Colon (tissue), 2 donors: ENCODE data around the gene SQOR.

Experiments used
- FAIRE-seq: peaks from 2 replicates; lab custom pipeline; 2012; peaks lifted over from hg19 to GRCh38; lab: Jason Lieb, UNC
- donor health status: control.
- donor health status: control.

The SQOR gene

GRCh38 chr15:45634432-45635190 lies at the start of gene SQOR:
TSS of gene SQOR (plus strand) at chr15:45635029. CDS start at chr15:45658924, 23,895 bp downstream.
- FAIRE-seq, result no peak

- FAIRE-seq, result no peak
Observed at GRCh38 chr15:45585069-45585791, 49.6 kb upstream of the SQOR start.

DNA sequence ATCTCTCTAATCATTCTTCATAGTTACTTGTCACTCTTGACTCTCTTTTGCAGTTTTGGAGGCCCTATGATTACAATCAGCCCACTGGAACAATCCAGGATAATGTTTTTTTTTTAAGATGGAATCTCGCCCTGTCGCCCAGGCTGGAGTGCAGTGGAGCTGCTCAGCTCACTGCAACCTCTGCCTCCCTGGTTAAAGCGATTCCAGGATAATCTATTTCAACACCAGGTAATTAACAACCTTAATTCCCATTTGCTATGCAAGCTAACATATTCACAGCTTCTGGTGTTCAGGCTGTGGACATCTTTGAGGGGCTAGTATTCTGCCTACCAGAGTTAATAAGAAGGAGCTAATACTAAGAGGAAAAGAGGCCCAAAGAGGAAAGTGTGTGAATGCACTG lies 48.7 kb upstream of the SQOR start:
- FAIRE-seq, result no peak

DNA sequence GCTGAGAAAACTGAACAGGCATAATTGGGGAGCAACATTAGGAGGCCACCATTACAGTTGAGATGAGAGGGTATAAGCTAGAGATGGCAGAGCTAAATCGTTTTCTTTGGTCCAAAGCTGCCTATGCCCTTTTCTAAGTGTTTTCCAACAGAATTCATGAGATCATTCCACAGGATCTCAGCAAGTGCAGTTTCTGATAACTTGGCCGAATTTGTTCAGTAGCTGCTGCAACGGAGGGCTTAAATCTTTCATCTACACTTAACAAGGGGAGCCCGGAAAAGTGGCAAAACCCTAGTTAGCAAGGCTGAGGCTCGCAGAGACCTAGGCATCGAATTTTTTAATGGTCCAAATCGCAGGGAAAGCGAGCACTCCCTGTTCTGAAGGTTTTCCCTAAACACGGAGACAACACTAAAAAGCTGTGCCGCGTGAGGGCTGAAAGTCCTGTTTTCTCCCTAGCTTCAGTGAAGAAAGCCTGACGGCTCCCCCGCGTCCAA lies 48.2 kb upstream of the SQOR start:
- no peak for FAIRE-seq

DNA sequence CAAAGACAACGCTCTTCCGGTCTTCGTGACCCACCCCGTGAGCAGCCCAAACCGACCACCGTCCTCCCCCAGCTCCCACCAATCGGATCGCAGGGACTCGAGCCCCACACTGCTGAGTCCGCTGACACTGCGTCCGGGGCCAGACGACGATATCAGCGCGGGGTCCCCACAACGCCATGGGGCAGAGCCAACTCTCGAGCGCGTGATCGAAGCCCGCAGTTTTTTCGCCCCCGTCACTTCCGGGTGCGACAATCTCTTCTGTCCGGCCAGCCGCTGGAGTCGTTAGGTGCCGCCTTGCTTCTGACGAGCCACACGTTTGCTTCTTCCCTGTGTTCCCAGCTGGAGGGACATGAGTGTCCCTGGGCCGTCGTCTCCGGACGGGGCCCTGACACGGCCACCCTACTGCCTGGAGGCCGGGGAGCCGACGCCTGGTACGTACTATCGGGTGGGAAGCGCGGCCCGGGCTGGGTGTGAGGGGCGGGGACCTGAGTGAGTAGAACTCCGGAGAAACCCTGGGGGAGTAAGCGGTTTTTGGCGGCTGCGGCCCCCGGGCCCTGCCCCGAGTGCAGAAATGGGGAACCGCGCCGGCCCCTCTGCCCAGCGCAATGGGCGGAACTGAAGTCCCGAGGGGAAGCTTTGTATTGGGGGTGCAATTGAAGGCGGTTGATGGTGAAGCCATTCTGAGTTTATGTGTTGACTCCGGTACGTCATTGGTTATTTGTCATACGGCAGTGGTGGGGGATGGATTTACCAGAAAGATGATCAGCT lies 47.5 kb upstream of the SQOR start, which contains the start of gene BLOC1S6:
TSS of gene BLOC1S6 (plus strand) at position 285 of the 768 bp plus-strand sequence. CDS start at position 350, 65 bp downstream.
- no peak for FAIRE-seq

DNA sequence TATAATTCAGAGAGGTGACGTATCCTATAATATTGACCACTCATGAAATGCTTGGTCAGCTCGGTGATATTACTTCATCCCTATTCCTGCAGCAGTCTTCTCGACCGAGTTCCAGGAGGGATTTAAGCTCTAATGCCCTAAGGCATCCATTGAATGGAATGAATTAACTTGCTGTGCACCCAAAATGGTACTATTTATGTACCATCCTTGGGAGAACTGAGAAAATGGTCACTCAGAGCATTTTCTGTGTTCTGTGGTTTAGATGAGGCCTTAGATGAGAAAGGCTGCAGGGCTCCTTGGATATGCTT lies 47.0 kb upstream of the SQOR start:
- FAIRE-seq, result no peak

DNA sequence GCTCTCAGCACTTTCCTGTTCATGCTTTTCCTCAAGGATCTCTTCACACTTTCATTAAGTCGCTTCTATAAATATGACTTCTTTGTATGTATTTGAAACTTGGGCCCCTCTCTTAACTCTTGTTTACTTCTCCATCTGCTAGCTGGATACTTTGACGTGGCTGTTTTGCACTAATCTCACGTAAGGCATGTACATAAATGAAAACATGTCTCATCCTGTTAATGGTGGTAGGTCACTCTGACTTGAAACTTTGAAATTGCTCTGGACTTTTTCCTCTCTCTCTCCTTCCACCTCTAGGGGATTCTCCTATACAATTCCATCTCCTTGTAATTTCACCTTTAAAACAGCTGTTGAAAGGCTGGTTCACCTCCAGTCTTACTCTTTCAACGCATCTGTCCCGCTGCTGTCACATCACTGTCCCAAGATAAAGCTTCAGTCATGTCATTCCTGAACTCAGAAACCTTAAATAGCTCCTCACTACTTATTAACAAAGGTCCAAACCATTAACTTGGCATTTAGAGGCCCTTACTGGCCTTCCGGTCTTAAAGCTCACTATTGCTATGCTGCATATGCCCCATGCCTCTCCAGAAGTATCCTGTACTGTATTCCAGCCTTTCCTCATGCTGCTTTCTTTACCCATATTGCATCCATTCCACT lies 46.5 kb upstream of the SQOR start:
- no peak for FAIRE-seq

- FAIRE-seq, result no peak
Observed at GRCh38 chr15:45589256-45589655, 45.6 kb upstream of the SQOR start.

GRCh38 chr15:45594319-45594718 lies 40.5 kb upstream of the SQOR start:
- FAIRE-seq, result no peak

GRCh38 chr15:45594835-45595530 lies 39.8 kb upstream of the SQOR start:
- FAIRE-seq, result no peak

DNA sequence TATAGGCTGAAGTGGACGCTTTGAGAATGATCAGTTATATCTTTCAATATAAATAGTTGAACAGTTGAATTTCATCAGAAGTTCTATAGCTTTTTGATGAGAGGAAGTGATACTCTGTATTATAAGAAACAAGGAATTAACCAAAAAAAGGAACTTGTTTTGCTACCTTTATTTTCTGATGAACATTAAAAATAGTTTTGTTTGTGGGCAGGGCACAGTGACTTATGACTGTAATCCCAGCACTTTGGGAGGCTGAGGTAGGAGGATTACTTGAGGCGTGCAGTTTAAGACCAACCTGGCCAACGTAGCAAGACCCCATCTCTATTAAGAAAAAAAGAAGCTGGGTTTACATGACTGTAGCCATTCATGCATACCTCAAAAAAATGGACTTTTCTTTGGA lies 30.9 kb upstream of the SQOR start:
- no peak for FAIRE-seq

DNA sequence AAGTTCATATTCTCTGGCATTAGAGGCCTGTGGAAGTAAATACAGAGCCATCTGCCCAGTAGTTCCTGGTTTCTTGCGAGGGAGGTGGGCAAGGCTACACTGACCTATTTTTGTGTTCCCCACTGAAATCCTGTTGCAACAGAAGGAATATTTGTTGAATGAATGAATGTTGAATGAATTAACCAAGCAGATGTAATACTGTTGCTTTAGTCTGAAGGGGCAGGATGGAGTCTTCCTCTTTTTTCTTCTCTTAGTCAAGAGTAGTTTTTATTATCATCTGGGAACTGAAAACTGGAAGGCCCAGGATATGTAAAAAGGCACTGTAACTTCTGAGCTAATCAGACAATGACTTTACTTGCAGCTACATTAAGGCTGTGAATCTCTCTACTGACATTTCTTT lies 30.5 kb upstream of the SQOR start:
- FAIRE-seq, result no peak

GRCh38 chr15:45606413-45606812 lies 28.4 kb upstream of the SQOR start:
- FAIRE-seq, result no peak

GRCh38 chr15:45606841-45607240 lies 28.0 kb upstream of the SQOR start:
- no peak for FAIRE-seq

GRCh38 chr15:45611305-45611704 lies 23.5 kb upstream of the SQOR start:
- no peak for FAIRE-seq

DNA sequence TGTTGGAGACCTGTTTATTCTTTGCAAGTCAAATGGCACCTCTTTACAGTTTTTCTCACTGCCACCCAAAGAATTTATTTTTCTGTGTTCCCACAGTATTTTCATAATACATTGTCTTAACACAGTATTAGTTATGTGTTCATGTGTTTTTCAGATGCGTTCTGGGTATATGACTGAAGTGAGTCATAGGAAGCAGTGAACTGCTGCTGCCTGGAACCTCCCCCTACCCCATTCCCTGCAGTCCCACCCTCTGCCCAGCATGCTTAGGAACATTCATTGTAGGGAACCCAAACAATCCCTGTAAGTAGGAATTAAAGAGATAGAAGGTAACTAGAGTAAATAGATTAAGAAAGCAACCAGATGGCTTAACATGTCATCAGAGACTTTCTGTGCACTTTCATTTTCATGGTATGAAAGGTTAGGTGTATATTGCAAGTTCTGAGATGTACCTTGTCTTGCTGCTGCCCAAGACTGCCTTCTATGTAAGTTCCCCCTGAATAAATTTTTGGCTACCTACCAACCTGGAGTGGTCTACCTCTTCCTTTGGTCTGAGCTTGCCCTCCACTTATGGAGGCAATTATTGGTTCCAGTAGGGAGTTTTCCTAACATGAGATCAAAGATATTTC lies 21.9 kb upstream of the SQOR start:
- FAIRE-seq, result no peak

DNA sequence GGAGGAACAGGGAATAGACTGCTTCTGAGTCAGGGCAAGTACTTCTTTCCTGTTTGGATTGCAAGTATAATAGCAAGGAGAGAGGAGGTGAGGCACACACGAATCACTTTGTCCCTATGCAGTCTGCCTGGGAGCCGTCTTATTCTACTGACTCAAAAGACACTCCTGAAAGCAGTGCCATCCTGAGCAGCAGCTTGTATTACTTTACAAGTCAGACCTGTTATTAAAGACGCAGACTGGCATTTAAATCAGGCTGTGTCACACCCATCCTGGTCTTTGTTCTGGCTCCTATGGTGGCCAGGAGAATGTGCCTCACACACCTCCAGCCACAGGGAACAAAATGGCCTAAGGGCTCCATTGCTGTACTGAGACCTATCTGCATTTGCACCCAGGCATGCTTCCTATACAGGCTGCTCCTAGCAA lies 17.9 kb upstream of the SQOR start:
- FAIRE-seq, result no peak

GRCh38 chr15:45618813-45619212 lies 16.0 kb upstream of the SQOR start:
- FAIRE-seq, result no peak

DNA sequence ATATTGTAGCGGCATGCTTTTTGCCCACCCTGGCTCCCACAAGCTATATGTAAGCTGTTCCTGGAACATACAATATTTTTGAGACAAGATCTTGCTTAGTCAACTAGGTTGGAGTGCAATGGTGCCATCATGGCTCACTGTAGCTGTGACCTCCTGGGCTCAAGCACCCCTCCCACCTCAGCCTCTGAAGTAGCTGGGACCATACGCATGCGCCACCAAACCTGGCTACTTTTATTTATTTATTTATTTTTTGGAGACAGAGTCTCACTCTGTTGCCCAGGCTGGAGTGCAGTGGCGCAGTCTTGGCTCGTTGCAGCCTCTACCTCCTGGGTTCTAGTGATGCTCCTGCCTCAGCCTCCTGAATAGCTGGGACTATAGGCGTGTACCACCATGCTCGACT lies 6.7 kb upstream of the SQOR start:
- FAIRE-seq, result no peak

DNA sequence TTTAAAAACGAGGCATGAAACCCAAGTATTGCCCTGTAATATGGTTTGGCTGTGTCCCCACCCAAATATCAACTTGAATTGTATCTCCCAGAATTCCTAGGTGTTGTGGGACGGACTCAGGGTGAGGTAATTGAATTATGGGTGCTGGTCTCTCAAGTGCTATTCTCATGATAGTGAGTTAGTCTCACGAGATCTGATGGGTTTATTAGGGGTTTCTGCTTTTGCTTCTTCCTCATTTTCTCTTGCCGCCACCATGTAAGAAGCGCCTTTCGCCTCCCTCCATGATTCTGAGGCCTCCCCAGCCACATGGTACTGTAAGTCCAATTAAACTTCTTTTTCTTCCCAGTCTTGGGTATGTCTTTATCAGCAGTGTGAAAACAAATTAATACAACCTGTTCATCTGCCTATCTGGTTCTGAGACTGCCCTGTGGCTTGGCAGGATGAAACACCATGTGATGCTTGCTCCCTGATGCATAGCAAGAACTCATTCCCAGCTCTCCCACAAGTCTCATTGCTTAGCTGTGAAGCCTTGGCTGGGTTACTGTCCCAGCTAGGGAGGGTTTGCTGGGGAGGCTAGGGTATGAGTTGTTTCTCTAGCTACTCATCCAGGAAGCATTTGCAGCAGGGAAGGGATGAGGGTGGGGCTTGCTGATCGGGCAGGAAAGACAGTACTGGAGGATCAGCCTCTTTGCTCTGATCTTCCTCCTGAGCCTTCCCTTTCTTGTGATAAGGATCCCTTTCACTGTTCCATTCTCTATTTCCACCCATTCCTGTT lies 3.7 kb upstream of the SQOR start:
- FAIRE-seq, result no peak
